SK-N-SH (cell line): ENCODE results near the gene SCAMP3. TPM values are rescaled to one million over a fixed set of nuclear protein-coding genes. Genes with fewer than 3 reads are reported as not detected.

Experiments used
- CTCF ChIA-PET: fragments of 300-600, 350-600 bp; formaldehyde crosslinking; extraction: SDS; loops from one replicate; lab custom pipeline; 2021; lab: Yijun Ruan, JAX
- POLR2A ChIA-PET: fragments of 350-600 bp; sonication (Branson Sonifier 250); formaldehyde crosslinking; extraction: SDS; loops from one replicate; lab custom pipeline; 2020; ENCODE audit warnings: antibody characterized with exemption, inconsistent platforms; lab: Yijun Ruan, JAX
- DNase-seq: peaks from one replicate; pipeline ENCODE4 v3.0.0; 2012
- H2AFZ ChIP-seq: fragments of 200-600 bp; sonication (generic); 2 replicates; pipeline ENCODE4 v1.8.1; 2016; ENCODE audit warnings: antibody characterized with exemption, mild to moderate bottlenecking, low read depth
- H3F3A ChIP-seq: fragments of 200-600 bp; sonication (generic); replicated peaks from 2 replicates; pipeline ENCODE3; 2016; ENCODE audit warnings: antibody characterized with exemption, mild to moderate bottlenecking; ENCODE audit not compliant: insufficient read depth
- H3K27ac ChIP-seq, 2 experiments: fragments of 200-500 bp in 1 of 2; fragments of 200-600 bp in 1 of 2; sonication (Bioruptor generic) in 1 of 2; sonication (generic), shearing (Covaris generic) in 1 of 2; 2 replicates each; pipeline versions ENCODE4 v1.5.1 to v1.6.1; 2014 to 2016; ENCODE audit warnings: low read depth in 2 of 2, inconsistent platforms in 1 of 2, low read length in 1 of 2, mild to moderate bottlenecking in 1 of 2, mixed read lengths in 1 of 2
- H3K27me3 ChIP-seq: fragments of 200-600 bp; sonication (generic), shearing (Covaris generic); 2 replicates; pipeline ENCODE4 v1.6.1; 2016; ENCODE audit warnings: mixed run types; ENCODE audit not compliant: insufficient read depth
- H3K36me3 ChIP-seq, 2 experiments: fragments of 200-500 bp in 1 of 2; fragments of 200-600 bp in 1 of 2; sonication (Bioruptor generic) in 1 of 2; sonication (generic) in 1 of 2; replicated peaks in 1 of 2; 2 replicates each; pipeline versions ENCODE3 to v1.5.1; 2014 to 2016; ENCODE audit warnings: low read length in 1 of 2, mild to moderate bottlenecking in 1 of 2; ENCODE audit not compliant: insufficient read depth in 2 of 2, control insufficient read depth in 1 of 2
- H3K4me1 ChIP-seq, 2 experiments: fragments of 200-500 bp in 1 of 2; fragments of 200-600 bp in 1 of 2; sonication (Bioruptor generic) in 1 of 2; sonication (generic), shearing (Covaris generic) in 1 of 2; 2 replicates each; pipeline versions ENCODE4 v1.5.1 to v1.6.1; 2014 to 2016; ENCODE audit warnings: low read depth in 1 of 2, low read length in 1 of 2, mixed run types in 1 of 2; ENCODE audit not compliant: insufficient read depth in 2 of 2, control insufficient read depth in 1 of 2
- H3K4me2 ChIP-seq: fragments of 200-600 bp; sonication (generic), shearing (Covaris generic); 2 replicates; pipeline ENCODE4 v1.6.1; 2017; ENCODE audit warnings: mixed run types
- H3K4me3 ChIP-seq, 2 experiments: fragments of 200-500 bp in 1 of 2; fragments of 200-600 bp in 1 of 2; sonication (Bioruptor generic) in 1 of 2; sonication (generic), shearing (Covaris generic) in 1 of 2; 2 replicates each; pipeline versions ENCODE4 v1.5.1 to v1.8.1; 2014 to 2016; ENCODE audit warnings: low read depth in 2 of 2, inconsistent platforms in 1 of 2, low read length in 1 of 2, mild to moderate bottlenecking in 1 of 2, mixed read lengths in 1 of 2, moderate library complexity in 1 of 2
- H3K79me2 ChIP-seq: fragments of 200-600 bp; sonication (generic); 2 replicates; pipeline ENCODE4 v1.8.1; 2017; ENCODE audit warnings: mild to moderate bottlenecking; ENCODE audit not compliant: insufficient read depth
- H3K9ac ChIP-seq: fragments of 200-600 bp; sonication (generic); 2 replicates; pipeline ENCODE4 v1.6.1; 2017; ENCODE audit warnings: mixed run types
- H3K9me2 ChIP-seq: fragments of 200-600 bp; sonication (generic); 2 replicates; pipeline ENCODE4 v1.6.1; 2017; ENCODE audit warnings: mixed run types
- H3K9me3 ChIP-seq: fragments of 200-600 bp; sonication (generic); 2 replicates; pipeline ENCODE4 v1.6.1; 2017; ENCODE audit warnings: mixed run types, mild to moderate bottlenecking, moderate library complexity
- H4K20me1 ChIP-seq: fragments of 200-600 bp; sonication (generic); 2 replicates; pipeline ENCODE4 v1.6.1; 2017; ENCODE audit warnings: mild to moderate bottlenecking, mixed run types; ENCODE audit not compliant: insufficient read depth
- CHD2 ChIP-seq: fragments of 150-350 bp; IDR thresholded peaks from 2 replicates; pipeline ENCODE4 v1.6.1; 2018; ENCODE audit warnings: low read length; ENCODE audit not compliant: partially characterized antibody
- ELF1 ChIP-seq: IDR thresholded peaks from 2 replicates; pipeline ENCODE4 v1.4.0; 2012
- EP300 ChIP-seq, 2 experiments: IDR thresholded peaks; 2 replicates each; pipeline versions ENCODE4 v1.4.0 to v1.6.1; 2012; ENCODE audit warnings: borderline replicate concordance in 1 of 2, low read depth in 1 of 2, low read length in 1 of 2
- EZH2phosphoT487 ChIP-seq: fragments of 200-600 bp; sonication (generic); IDR thresholded peaks from 2 replicates; pipeline ENCODE4 v1.6.1; 2017; ENCODE audit warnings: low read depth, mixed run types, mild to moderate bottlenecking, antibody characterized with exemption, moderate library complexity, borderline replicate concordance
- FOSL2 ChIP-seq: IDR thresholded peaks from 2 replicates; pipeline ENCODE4 v1.4.0; 2012; ENCODE audit warnings: low read depth, mild to moderate bottlenecking, moderate library complexity, borderline replicate concordance
- FOXJ3 ChIP-seq: sonication (generic); formaldehyde crosslinking; IDR thresholded peaks from 2 replicates; pipeline ENCODE4 v1.5.1; 2020; ENCODE audit warnings: mild to moderate bottlenecking, missing genetic modification reagents
- GATA2 ChIP-seq: sonication (generic); formaldehyde crosslinking; IDR thresholded peaks from 2 replicates; pipeline ENCODE4 v1.5.0; 2020; ENCODE audit warnings: mild to moderate bottlenecking, missing genetic modification reagents
- JUND ChIP-seq: IDR thresholded peaks from 2 replicates; pipeline ENCODE4 v1.4.0; 2012
- NFIC ChIP-seq: IDR thresholded peaks from 2 replicates; pipeline ENCODE4 v1.4.0; 2012; ENCODE audit warnings: borderline replicate concordance
- NRF1 ChIP-seq: IDR thresholded peaks from 2 replicates; pipeline ENCODE4 v1.6.1; 2012; ENCODE audit warnings: low read depth, mild to moderate bottlenecking, low read length
- RCOR1 ChIP-seq: fragments of 150-350 bp; IDR thresholded peaks from 2 replicates; pipeline ENCODE4 v1.6.1; 2017; ENCODE audit warnings: antibody characterized with exemption, low read length
- RFX5 ChIP-seq: IDR thresholded peaks from 2 replicates; pipeline ENCODE4 v1.6.1; 2012; ENCODE audit warnings: mild to moderate bottlenecking, improper control_type of control experiment, low read length
- SIN3A ChIP-seq: IDR thresholded peaks from 2 replicates; pipeline ENCODE4 v1.6.1; 2012; ENCODE audit warnings: low read depth, mild to moderate bottlenecking, low read length, moderate library complexity, borderline replicate concordance
- TCF12 ChIP-seq: IDR thresholded peaks from 2 replicates; pipeline ENCODE4 v1.4.0; 2012
- WGBS: methylation state at CpG from one replicate; pipeline ENCODE4 v1.1.6; 2017; ENCODE audit warnings: low lambda C conversion rate; 5-methylcytosine and 5-hydroxymethylcytosine counted together
- polyA plus RNA-seq, 3 experiments: library from polyadenylated mRNA; depleted of rRNA; stranded (reverse); fragments of >200 nt; gene quantifications; 2 replicates each; pipeline ENCODE4 v1.2.3, GENCODE V29; 2012
- TF ChIP-seq, protein P1 (sequence below): IDR thresholded peaks from 2 replicates; pipeline ENCODE4 v1.4.0; 2012; ENCODE audit warnings: low read depth
- TF ChIP-seq, protein P2 (sequence below): fragments of 150-350 bp; IDR thresholded peaks from 2 replicates; pipeline ENCODE4 v1.6.1; 2016; ENCODE audit warnings: mild to moderate bottlenecking, low read depth, low read length
- TF ChIP-seq, protein P3 (sequence below): IDR thresholded peaks from 2 replicates; pipeline ENCODE4 v1.6.1; 2012; ENCODE audit warnings: mild to moderate bottlenecking, low read depth, low read length, moderate library complexity

The SCAMP3 gene
- polyA plus RNA-seq, 1 of the 3 experiments (the other 2 are of a cell fraction) = 193 TPM

DNA sequence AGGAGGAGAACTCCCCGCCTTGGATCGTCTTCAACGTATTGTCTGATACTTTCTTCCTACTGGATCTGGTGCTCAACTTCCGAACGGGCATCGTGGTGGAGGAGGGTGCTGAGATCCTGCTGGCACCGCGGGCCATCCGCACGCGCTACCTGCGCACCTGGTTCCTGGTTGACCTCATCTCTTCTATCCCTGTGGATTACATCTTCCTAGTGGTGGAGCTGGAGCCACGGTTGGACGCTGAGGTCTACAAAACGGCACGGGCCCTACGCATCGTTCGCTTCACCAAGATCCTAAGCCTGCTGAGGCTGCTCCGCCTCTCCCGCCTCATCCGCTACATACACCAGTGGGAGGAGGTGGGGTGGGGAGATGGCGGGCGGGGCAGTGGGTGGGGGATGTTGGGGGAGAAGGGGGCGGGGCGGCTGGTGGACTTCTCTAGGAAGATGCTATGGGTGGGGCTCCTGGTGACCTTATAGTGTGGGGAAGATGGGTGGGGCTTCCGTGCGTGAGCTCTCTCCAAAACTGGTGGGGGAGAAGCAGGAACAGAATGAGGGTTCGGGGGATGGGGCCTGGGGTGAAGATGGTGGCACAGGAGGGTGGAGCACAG, 20.4 kb upstream of the SCAMP3 start:
- Histone ChIP-seq H3K4me1 (peaks cover 5 to 14% of the 10 kb centered on the region in 2 experiments; a peak in 1 of 4 replicates), H4K20me1 (peaks cover 4% of the 10 kb centered on the region; the same call in 1 of the 2 replicates), H3K9ac (no peak overlapping the region), H2AFZ (no peak overlapping the region), H3K4me2 (no peak overlapping the region), H3K27me3 (no peaks in the 10 kb centered on the region), H3K27ac (no peak overlapping the region), H3K9me3 (no peaks in the 10 kb centered on the region), H3K79me2 (no peaks in the 10 kb centered on the region), H3K9me2 (no peaks in the 10 kb centered on the region), H3F3A (peaks cover 6% of the 10 kb centered on the region), H3K36me3 (no peaks in the 10 kb centered on the region), H3K4me3 (no peak overlapping the region)
- no peak for DNase-seq
- no peak for TF ChIP-seq FOXJ3 (CRISPR knock-in tag)
- TF ChIP-seq EP300 (IDR thresholded peaks at IDR 0.05; ENCODE audit: borderline replicate concordance in 1 of 2, low read depth in 1 of 2, low read length in 1 of 2) = no peak
- no peak for TF ChIP-seq FOSL2
- TF ChIP-seq RFX5 = no peak
- TF ChIP-seq, protein P1, sequence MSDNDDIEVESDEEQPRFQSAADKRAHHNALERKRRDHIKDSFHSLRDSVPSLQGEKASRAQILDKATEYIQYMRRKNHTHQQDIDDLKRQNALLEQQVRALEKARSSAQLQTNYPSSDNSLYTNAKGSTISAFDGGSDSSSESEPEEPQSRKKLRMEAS = no peak
- no peak for TF ChIP-seq EZH2phosphoT487
- no peak for TF ChIP-seq TCF12
- no peak for TF ChIP-seq CHD2
- TF ChIP-seq JUND = no peak
- TF ChIP-seq, protein P2, sequence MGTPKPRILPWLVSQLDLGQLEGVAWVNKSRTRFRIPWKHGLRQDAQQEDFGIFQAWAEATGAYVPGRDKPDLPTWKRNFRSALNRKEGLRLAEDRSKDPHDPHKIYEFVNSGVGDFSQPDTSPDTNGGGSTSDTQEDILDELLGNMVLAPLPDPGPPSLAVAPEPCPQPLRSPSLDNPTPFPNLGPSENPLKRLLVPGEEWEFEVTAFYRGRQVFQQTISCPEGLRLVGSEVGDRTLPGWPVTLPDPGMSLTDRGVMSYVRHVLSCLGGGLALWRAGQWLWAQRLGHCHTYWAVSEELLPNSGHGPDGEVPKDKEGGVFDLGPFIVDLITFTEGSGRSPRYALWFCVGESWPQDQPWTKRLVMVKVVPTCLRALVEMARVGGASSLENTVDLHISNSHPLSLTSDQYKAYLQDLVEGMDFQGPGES = no peak
- TF ChIP-seq NRF1 = no peak
- TF ChIP-seq, protein P3, sequence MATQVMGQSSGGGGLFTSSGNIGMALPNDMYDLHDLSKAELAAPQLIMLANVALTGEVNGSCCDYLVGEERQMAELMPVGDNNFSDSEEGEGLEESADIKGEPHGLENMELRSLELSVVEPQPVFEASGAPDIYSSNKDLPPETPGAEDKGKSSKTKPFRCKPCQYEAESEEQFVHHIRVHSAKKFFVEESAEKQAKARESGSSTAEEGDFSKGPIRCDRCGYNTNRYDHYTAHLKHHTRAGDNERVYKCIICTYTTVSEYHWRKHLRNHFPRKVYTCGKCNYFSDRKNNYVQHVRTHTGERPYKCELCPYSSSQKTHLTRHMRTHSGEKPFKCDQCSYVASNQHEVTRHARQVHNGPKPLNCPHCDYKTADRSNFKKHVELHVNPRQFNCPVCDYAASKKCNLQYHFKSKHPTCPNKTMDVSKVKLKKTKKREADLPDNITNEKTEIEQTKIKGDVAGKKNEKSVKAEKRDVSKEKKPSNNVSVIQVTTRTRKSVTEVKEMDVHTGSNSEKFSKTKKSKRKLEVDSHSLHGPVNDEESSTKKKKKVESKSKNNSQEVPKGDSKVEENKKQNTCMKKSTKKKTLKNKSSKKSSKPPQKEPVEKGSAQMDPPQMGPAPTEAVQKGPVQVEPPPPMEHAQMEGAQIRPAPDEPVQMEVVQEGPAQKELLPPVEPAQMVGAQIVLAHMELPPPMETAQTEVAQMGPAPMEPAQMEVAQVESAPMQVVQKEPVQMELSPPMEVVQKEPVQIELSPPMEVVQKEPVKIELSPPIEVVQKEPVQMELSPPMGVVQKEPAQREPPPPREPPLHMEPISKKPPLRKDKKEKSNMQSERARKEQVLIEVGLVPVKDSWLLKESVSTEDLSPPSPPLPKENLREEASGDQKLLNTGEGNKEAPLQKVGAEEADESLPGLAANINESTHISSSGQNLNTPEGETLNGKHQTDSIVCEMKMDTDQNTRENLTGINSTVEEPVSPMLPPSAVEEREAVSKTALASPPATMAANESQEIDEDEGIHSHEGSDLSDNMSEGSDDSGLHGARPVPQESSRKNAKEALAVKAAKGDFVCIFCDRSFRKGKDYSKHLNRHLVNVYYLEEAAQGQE = no peak
- no peak for TF ChIP-seq SIN3A
- TF ChIP-seq ELF1 = no peak
- no peak for TF ChIP-seq GATA2 (CRISPR knock-in tag)
- no peak for TF ChIP-seq NFIC
- no peak for TF ChIP-seq RCOR1
- 96% methylated on average over 29 of the region's 29 CpGs for WGBS
- ChIA-PET POLR2A (no interaction called here), CTCF (interaction anchor here (1.1 to 4.7 kb wide), 3 partner anchors 25 to 41 kb away, joined by 3 to 27 read pairs (median 9); no protein-coding TSS in a partner anchor)
